Inferior parietal cortex (tissue), 1 donor: Measurements from ENCODE around the gene LEO1.
"Not testable (repeated sequence)": the region's sequence is repeated elsewhere in the genome, so short reads cannot be mapped to it uniquely, and the experiment has no call there.

Experiments
- DNase-seq: peaks from one replicate; pipeline ENCODE4 v3.0.0-alpha.2; 2016; ENCODE audit errors: extremely low spot score

LEO1 gene

GRCh38 chr15:52003710-52004109, 32.1 kb upstream of the LEO1 start:
- DNase-seq = no peak

- DNase-seq = not testable (repeated sequence)
Measured at GRCh38 chr15:52003089-52003488, 31.5 kb upstream of the LEO1 start.

GRCh38 chr15:52002351-52002750, 30.8 kb upstream of the LEO1 start:
- DNase-seq = no peak

GRCh38 chr15:51992953-51993352, 21.4 kb upstream of the LEO1 start:
- no peak for DNase-seq

- no peak for DNase-seq
Measured at GRCh38 chr15:51991141-51991540, 19.6 kb upstream of the LEO1 start.

GRCh38 chr15:51982770-51983103, 11.2 kb upstream of the LEO1 start:
- DNase-seq = no peak

GRCh38 chr15:51982013-51982769, 10.6 kb upstream of the LEO1 start:
- DNase-seq = peak; percentile 72

- DNase-seq = no peak
Measured at GRCh38 chr15:51973775-51974174, 2.2 kb upstream of the LEO1 start.

GRCh38 chr15:51973220-51973619, 1.6 kb upstream of the LEO1 start:
- DNase-seq = no peak

GRCh38 chr15:51971032-51971374, 575 bp downstream of the LEO1 start:
- DNase-seq = no peak

GRCh38 chr15:51970132-51970817, 1.3 kb downstream of the LEO1 start:
- no peak for DNase-seq

- no peak for DNase-seq
Measured at GRCh38 chr15:51969728-51970127, 1.9 kb downstream of the LEO1 start.

- no peak for DNase-seq
Measured at GRCh38 chr15:51967583-51967982, 4.0 kb downstream of the LEO1 start.

- no peak for DNase-seq
Measured at GRCh38 chr15:51966192-51966591, 5.4 kb downstream of the LEO1 start.

GRCh38 chr15:51965691-51966090, 5.9 kb downstream of the LEO1 start:
- DNase-seq = no peak

GRCh38 chr15:51955504-51955903, 16.1 kb downstream of the LEO1 start:
- no peak for DNase-seq

GRCh38 chr15:51952805-51953204, 18.8 kb downstream of the LEO1 start:
- no peak for DNase-seq

- DNase-seq = no peak
Measured at GRCh38 chr15:51947124-51947523, 24.5 kb downstream of the LEO1 start.

GRCh38 chr15:51939216-51939615, 32.4 kb downstream of the LEO1 start:
- no peak for DNase-seq

GRCh38 chr15:51938286-51938685, 33.3 kb downstream of the LEO1 start:
- DNase-seq = no peak

- DNase-seq = no peak
Measured at GRCh38 chr15:51936105-51936478, 35.5 kb downstream of the LEO1 start.

GRCh38 chr15:51935466-51936104, 36.0 kb downstream of the LEO1 start:
- no peak for DNase-seq

- no peak for DNase-seq
Measured at GRCh38 chr15:51932161-51932560, 39.4 kb downstream of the LEO1 start.
